Hematopoietic multipotent progenitor cell treated with erythropoietin and hydrocortisone succinate and interleukin-3 and kit ligand, for 6 days (in vitro differentiated cells): ENCODE results near the gene IL12RB2.

Experiments
- DNase-seq: peaks from one replicate; pipeline ENCODE4 v3.0.0-alpha.2; 2015

The IL12RB2 gene

GRCh38 chr1:67313934-67314671 lies 6.4 kb downstream of the IL12RB2 start:
- no peak for DNase-seq

- DNase-seq, result no peak
Observed at GRCh38 chr1:67314696-67315095, 7.0 kb downstream of the IL12RB2 start.

- no peak for DNase-seq
Observed at GRCh38 chr1:67316180-67316902, 8.7 kb downstream of the IL12RB2 start.

GRCh38 chr1:67316918-67317317 lies 9.2 kb downstream of the IL12RB2 start:
- DNase-seq, result no peak

GRCh38 chr1:67317803-67318202 lies 10.1 kb downstream of the IL12RB2 start:
- no peak for DNase-seq

- DNase-seq, result no peak
Observed at GRCh38 chr1:67322442-67322841, 14.8 kb downstream of the IL12RB2 start.

- DNase-seq, result no peak
Observed at GRCh38 chr1:67323087-67323486, 15.4 kb downstream of the IL12RB2 start.

GRCh38 chr1:67324068-67324467 lies 16.4 kb downstream of the IL12RB2 start:
- no peak for DNase-seq

GRCh38 chr1:67327864-67328466 lies 20.3 kb downstream of the IL12RB2 start:
- DNase-seq, result no peak

- DNase-seq, result no peak
Observed at GRCh38 chr1:67332653-67333529, 25.2 kb downstream of the IL12RB2 start.

- DNase-seq, result no peak
Observed at GRCh38 chr1:67333603-67334002, 25.9 kb downstream of the IL12RB2 start.

GRCh38 chr1:67335411-67335810 lies 27.7 kb downstream of the IL12RB2 start:
- no peak for DNase-seq

- DNase-seq, result no peak
Observed at GRCh38 chr1:67336157-67336556, 28.5 kb downstream of the IL12RB2 start.

- no peak for DNase-seq
Observed at GRCh38 chr1:67336783-67337182, 29.1 kb downstream of the IL12RB2 start.

GRCh38 chr1:67338642-67339041 lies 31.0 kb downstream of the IL12RB2 start:
- DNase-seq, result no peak

GRCh38 chr1:67339623-67340343 lies 32.1 kb downstream of the IL12RB2 start:
- DNase-seq, result no peak

- no peak for DNase-seq
Observed at GRCh38 chr1:67342076-67342890, 34.6 kb downstream of the IL12RB2 start.

- no peak for DNase-seq
Observed at GRCh38 chr1:67345556-67345955, 37.9 kb downstream of the IL12RB2 start.

- no peak for DNase-seq
Observed at GRCh38 chr1:67346982-67347381, 39.3 kb downstream of the IL12RB2 start.

GRCh38 chr1:67347688-67348472 lies 40.2 kb downstream of the IL12RB2 start:
- peak; percentile 72 for DNase-seq
